ENCODE measurements around the gene RSF1.

The RSF1 gene

DNA sequence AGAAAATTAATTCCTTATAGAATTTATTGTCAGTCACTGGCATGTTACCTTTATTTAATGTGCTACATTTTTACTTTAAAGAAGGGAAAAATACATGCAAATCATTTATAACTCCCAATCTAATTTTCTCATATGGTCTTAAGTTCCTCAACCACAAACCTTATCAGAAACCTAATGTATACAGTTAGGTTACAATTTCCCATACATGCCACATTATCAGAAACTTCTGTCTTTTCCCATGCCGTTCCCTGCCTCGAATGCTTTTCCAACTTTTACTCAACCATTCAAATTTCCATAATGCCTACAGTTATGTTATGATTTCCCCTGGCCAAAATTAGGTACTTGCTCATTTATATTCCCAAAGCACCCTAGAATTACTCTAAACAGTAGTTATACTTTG lies 13.5 kb downstream of the RSF1 start:
- DNase-seq: no peak

GRCh38 chr11:77806415-77806814 lies 14.1 kb downstream of the RSF1 start:
- DNase-seq: no peak

- DNase-seq: no peak
Measured at GRCh38 chr11:77801477-77801876, 19.0 kb downstream of the RSF1 start.

DNA sequence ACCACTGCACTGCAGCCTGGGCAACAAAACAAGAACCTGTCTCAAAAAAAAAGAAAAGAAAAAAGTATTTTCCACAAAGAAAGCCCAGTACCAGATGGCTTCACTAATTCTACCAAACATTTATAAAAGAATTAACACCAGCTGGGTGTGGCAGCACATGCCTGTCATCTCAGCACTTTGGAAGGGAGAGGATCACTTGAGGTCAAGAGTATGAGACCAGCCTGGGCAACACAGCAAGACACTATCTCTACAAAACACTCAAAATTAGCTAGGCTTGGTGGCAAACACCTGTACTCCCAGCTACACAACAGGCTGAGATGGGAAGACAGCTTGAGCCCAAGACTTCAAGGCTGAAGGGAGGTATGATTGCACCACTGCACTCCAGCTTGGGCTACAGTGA lies 20.1 kb downstream of the RSF1 start:
- DNase-seq: no peak

- DNase-seq: no peak
Measured at GRCh38 chr11:77799338-77799737, 21.2 kb downstream of the RSF1 start.

DNA sequence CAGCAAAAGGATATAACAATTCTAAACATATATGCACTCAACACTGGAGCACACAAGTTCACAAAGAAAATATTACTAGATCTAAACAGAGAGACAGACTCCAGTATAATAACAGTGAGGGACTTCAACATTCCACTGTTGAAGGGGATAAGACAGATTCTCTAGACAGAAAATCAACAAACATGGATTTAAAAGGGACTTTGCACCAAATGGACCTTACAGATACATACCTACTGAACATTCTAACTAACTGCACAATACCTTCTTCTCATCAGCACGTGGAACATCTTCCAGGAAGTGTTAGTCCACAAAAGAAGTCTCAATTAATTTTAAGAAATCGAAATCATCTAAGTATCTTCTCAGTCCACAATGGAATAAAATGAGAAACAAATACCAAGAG lies 26.6 kb downstream of the RSF1 start:
- no peak for DNase-seq

GRCh38 chr11:77791301-77791700 lies 29.2 kb downstream of the RSF1 start:
- no peak for DNase-seq

DNA sequence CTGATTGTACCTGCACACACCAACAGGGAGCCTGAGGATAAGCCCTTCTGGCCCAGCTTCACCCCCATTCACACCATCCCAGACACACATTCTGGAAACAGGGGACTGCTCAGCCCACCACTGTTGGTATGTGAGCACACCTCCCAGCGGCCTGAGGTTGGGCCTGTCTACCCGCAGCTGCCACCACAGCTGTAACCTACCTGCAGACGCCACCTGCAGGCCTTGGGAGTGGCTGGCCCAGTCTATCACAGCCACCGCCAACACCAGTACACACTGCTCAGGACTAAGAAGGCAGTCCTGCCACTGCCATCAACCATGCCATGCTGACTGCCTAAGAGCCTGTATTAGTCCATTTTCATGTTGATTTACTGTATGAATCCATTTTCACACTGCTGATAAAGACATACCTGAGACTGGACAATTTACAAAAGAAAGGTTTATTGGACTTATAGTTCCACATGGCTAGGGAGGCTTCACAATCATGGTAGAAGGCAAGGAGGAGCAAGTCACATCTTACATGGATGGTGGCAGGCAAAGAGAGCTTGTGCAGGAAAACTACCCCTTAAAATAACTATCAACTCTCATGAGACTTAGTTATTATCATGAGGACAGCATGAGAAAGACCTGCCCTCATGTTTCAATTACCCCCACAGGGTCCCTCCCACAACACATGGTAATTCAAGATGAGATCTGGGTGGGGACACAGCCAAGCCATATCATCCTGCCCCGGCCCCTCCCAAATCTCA lies 30.6 kb downstream of the RSF1 start:
- DNase-seq: no peak

DNA sequence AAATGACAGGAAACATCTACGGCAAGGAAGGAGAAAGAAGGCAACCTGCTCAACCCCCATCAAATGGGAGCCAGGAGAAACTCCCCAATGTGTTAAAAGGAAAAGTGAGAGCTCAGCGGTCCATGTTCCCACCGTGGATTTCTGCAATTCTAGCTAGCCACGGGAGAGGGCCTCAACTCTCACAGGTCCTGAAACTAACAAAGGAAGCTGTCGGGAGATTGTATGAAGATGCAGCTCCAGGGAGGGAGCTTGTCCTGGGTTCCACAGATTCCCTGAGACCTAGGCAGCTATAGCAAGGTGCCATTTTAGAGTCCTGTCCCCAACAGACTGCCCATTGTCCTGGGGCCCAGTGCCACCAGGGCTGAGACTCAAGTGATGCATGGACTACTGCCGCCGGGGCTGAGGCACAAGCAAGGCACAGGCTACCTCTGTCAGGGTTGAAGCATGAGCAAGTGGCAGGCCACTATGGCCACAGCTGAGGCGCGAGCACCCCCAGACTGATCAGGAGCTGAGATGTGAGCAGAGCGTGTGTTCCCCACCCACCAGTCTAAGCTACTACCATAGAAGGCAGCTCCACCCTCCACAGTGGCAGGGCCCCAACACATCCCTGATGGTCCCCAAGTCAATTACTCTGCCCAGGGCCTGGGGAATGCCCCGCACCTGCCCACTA lies 31.3 kb downstream of the RSF1 start:
- no peak for DNase-seq

DNA sequence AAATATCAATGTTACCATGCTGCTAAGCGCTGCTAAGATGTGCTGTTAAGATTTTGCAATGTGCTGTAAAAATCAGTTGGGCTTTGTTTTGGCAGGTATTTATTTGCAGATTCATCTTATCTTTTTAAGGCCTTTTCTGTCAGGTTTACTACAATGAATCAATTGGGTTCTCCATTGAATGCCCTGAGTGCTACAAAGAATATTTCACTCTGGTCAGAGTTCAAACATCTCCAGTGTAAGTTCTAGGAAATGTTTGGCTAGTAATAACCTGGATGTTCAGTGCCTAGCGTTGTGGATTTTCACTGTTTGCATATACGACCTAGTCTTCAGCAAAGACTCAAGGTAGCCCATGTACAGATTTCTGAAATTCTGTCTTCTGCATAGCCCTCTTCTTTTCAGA lies 36.0 kb downstream of the RSF1 start:
- DNase-seq: no peak

DNA sequence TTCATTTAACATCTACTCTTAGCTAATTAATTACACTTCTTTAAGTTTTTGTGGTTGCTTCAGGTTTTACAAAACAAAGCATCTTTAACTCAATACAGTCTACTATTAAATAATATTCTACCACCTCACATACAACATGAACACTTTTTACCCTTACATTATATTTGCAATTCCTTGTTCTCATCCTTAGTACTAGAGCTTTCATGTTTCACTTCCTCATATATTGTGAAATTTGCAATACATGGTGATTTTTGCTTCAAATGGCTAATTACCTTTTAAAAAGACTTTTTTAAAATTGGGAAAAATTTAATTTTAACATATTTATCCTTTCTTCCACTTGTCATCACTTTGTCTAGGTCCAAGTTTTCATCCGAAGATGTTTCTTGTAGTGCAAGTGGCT lies 37.5 kb downstream of the RSF1 start:
- no peak for DNase-seq

GRCh38 chr11:77779935-77780334 lies 40.6 kb downstream of the RSF1 start:
- DNase-seq: no peak

DNA sequence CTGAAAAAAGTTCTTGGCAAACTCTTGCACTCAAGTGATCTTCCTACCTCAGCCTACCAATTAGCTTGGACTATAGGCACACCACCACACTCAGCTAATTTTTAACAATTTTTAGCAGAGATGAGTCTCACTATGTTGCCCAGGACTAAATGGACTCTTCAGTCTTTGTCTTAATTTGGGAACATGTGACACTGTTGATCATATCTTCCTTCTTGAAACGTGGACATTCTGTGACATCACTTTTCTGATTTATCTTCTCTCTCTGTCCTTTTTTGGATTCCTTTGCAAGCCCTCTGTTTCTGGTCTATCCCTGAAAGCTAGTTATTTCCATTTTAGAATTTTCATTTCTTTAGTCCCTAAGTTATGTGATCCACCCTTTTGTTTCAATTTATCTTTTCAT lies 42.0 kb downstream of the RSF1 start:
- no peak for DNase-seq

GRCh38 chr11:77778118-77778517 lies 42.4 kb downstream of the RSF1 start:
- DNase-seq: no peak

DNA sequence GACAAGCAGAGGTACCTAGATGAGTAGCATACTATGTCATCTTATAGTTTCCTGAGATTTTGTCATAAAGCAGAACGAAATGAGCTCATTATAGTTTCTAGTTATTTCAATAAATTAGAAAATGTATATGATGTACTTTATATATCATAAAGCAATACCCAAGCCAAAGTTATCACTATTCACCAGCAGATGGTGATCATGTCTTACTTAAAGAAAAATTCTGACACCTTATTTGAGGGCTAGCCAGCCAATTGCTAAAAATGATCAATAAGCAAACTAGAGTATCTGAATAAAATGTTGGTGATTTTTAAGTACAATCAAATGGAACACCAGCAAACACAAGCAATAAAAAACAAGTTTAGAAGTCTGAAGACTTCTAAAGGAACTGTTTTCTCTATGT lies 44.1 kb downstream of the RSF1 start:
- no peak for DNase-seq

DNA sequence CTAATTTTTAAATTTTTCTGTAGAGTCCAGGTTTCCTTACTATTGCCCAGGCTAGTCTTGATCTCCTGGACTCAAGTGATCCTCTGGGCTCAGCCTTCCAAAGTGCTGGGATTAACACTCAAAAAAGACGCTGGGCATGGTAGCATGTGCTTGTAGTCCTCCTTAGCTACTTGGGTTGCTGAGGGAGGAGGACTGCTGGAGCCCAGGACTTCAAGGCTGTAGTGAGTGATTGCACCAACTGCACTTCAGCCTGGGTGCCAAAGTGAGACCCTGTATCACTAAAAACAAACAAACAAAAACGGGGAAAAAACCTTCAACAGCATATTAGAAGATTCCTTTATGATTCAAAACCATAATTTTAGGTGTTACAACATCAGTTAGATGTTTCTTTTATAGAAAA lies 44.6 kb downstream of the RSF1 start:
- no peak for DNase-seq

- no peak for DNase-seq
Measured at GRCh38 chr11:77771135-77771534, 49.4 kb downstream of the RSF1 start.

GRCh38 chr11:77770629-77771028 lies 49.9 kb downstream of the RSF1 start:
- no peak for DNase-seq

DNA sequence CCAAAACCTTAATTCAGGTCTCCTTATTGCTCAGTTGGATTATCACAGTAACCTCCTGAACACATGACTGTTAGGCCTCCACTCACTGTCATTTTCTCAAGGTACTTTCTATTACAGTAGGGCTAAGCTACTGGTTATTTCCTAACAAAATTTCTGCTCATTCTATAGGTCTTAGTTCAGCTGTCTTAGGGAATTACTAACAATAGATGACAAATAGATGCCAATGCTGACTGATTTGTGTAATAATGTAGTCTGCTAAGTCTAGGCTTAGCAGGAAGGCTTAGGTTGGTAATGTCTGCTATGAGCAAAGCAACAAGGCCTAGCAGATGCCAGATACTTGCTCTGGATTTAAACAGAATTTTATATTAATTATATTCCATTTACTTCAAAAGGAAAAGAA lies 58.1 kb downstream of the RSF1 start:
- no peak for DNase-seq

- no peak for DNase-seq
Measured at GRCh38 chr11:77761491-77761890, 59.0 kb downstream of the RSF1 start.

DNA sequence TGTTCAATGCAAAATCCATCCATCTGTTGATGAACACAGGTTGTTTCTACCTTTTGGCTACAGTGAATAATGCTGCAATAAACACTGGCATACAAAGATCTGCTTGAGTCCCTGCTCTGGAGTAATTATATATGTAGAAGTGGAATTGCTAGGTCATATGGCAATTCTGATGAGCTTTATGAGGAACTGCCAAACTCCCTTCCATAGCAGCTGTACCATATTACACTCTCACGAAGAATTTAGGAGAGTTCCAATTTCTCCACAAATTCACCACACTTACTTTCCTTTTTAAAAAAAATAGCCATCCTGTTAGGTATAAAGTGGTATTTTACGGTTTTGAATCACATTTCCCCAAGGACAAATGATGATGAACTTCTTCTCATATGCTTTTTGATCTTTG lies 62.2 kb downstream of the RSF1 start:
- no peak for DNase-seq

DNA sequence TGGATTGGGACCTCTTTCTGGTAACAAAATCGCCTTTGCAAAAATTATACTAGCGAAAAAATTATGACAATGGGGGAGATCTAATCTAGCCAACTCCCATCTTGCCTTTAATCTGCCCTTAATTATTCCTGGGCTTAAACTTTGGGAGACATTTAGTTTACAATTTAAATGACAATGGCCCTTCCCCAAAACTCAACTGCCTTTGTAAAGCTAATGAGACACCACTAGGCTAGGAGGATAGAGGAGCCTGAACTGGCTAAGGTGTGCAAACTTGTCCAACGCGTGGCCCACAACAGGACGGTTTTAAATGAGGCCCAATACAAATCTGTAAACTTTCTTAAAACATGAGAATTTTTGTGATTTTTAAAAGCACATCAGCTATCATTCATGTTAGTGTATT lies 67.3 kb downstream of the RSF1 start:
- DNase-seq: no peak

- DNase-seq: no peak
Measured at GRCh38 chr11:77752516-77752915, 68.0 kb downstream of the RSF1 start.

- no peak for DNase-seq
Measured at GRCh38 chr11:77750394-77751156, 69.9 kb downstream of the RSF1 start.

All from amniotic stem cell (primary cell).